ENCODE measurements around the gene TTC7B.

TTC7B gene

GRCh38 chr14:90615517-90616060 is 200.6 kb downstream of the TTC7B start:
- TF ChIP-seq CTCF (IDR thresholded peaks at IDR 0.05; ENCODE audit: borderline replicate concordance, insufficient read depth, low read depth, low read length) = no peak
- H3K4me3 ChIP-seq (ENCODE audit: low read depth, low read length) = no peak overlapping the region

- no peak for TF ChIP-seq CTCF (IDR thresholded peaks at IDR 0.05; ENCODE audit: borderline replicate concordance, insufficient read depth, low read depth, low read length)
- H3K4me3 ChIP-seq (ENCODE audit: low read depth, low read length) = no peak overlapping the region
Measured at GRCh38 chr14:90614696-90615516, 201.3 kb downstream of the TTC7B start.

DNA sequence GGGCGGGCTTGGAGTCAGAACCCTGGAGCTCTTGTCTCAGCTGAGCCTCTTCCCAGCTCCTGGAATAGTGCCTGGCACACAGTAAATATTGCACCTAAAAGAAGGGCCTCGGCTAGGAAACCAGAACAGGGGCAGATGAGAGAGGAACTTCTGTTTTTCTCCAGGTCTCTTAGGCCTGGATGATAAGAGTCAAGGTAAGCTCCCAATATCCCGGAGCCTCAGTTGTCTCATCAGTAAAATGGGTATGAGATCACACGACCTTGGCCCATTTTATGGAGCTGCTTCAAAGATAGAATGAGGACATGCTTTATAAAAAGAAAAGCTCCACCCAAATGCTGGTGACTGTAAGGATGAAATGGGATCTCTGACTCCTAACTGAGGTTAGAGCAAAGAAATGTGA is 202.2 kb downstream of the TTC7B start:
- no peak overlapping the region for H3K4me3 ChIP-seq (ENCODE audit: low read depth, low read length)

GRCh38 chr14:90613453-90613852 is 202.8 kb downstream of the TTC7B start:
- no peak for TF ChIP-seq CTCF (IDR thresholded peaks at IDR 0.05; ENCODE audit: borderline replicate concordance, insufficient read depth, low read depth, low read length)
- no peak overlapping the region for H3K4me3 ChIP-seq (ENCODE audit: low read depth, low read length)

More for the DNA sequence above, 202.2 kb downstream of the TTC7B start:
- no peak for TF ChIP-seq CTCF (IDR thresholded peaks at IDR 0.05; ENCODE audit: borderline replicate concordance, insufficient read depth, low read depth, low read length)

DNA sequence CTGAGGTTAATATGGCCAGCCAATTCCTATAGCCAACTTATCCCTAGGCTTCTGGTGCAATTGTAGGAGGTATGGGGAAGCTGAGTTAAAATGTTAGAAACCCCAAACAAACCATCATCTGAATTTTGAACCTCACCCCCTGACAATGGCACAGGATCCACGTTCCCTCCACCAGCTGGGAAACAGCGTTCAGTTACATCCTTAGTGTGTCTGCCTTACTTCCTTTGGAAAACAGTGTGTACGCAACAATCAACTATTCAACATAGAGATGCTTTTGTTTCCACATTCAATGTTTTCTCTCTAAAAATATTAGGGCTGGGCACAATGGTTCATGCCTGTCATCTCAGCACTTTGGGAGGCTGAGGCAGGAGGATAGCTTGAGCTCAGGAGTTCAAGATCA is 203.4 kb downstream of the TTC7B start:
- no peak for TF ChIP-seq CTCF (IDR thresholded peaks at IDR 0.05; ENCODE audit: borderline replicate concordance, insufficient read depth, low read depth, low read length)
- no peak overlapping the region for H3K4me3 ChIP-seq (ENCODE audit: low read depth, low read length)

GRCh38 chr14:90611936-90612335 is 204.3 kb downstream of the TTC7B start:
- H3K4me3 ChIP-seq (ENCODE audit: low read depth, low read length) = no peak overlapping the region
- TF ChIP-seq CTCF (IDR thresholded peaks at IDR 0.05; ENCODE audit: borderline replicate concordance, insufficient read depth, low read depth, low read length) = no peak

DNA sequence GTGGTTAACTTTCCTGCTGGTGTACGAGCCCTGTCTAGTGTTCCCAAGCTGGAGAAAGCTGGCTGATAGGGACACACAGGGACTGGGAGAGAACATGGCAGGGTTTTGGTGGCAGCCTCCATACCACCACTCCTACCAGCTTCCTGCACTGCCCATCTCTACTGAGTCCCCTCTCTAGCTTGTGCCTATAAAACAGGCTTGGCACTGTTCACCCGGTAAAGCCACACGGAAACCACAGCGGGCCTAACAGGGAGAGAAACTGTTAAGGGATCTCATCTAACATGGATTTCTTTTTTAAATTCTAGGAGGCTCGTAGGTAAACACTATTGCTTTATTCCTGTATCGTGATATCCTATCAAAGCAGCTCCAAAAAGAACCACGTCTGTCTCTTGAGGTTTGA is 204.7 kb downstream of the TTC7B start:
- no peak for TF ChIP-seq CTCF (IDR thresholded peaks at IDR 0.05; ENCODE audit: borderline replicate concordance, insufficient read depth, low read depth, low read length)
- H3K4me3 ChIP-seq (ENCODE audit: low read depth, low read length) = no peak overlapping the region
